Measurements from ENCODE around the gene PLEKHN1.

Gene PLEKHN1

GRCh38 chr1:984476-984814, 18.2 kb downstream of the PLEKHN1 start (continued):
- 0 out of 2 replicates have a peak, but pooled peaks have one; percentile 47 for TF ChIP-seq ZFP37 (tag by site-specific recombination; IDR thresholded peaks at IDR 0.05)
- peak; percentile 84; the same call in 1 of the 2 replicates for TF ChIP-seq ZNF354C (tag by site-specific recombination; IDR thresholded peaks at IDR 0.05; ENCODE audit: borderline replicate concordance, low read depth)
- no peak for TF ChIP-seq OVOL3 (tag by site-specific recombination; IDR thresholded peaks at IDR 0.05)
- TF ChIP-seq GLI2 (tag by site-specific recombination; IDR thresholded peaks at IDR 0.05; ENCODE audit: borderline replicate concordance, low read depth), result peak; percentile 72; the same call in 1 of the 2 replicates
- TF ChIP-seq ZBTB1 (tag by site-specific recombination; IDR thresholded peaks at IDR 0.05), result no peak
- TF ChIP-seq ZNF292 (tag by site-specific recombination; IDR thresholded peaks at IDR 0.05; ENCODE audit: borderline replicate concordance, low read depth), result peak; percentile 65; the same call in 1 of the 2 replicates
- peak; percentile 59; the same call in 1 of the 2 replicates for TF ChIP-seq GFI1B (tag by site-specific recombination; IDR thresholded peaks at IDR 0.05)
- TF ChIP-seq ZBTB21 (tag by site-specific recombination; IDR thresholded peaks at IDR 0.05), result 0 out of 2 replicates have a peak, but pooled peaks have one; percentile 27
- peak; percentile 86 for TF ChIP-seq ZNF266 (tag by site-specific recombination; IDR thresholded peaks at IDR 0.05; ENCODE audit: low read depth)
- peak; percentile 2; the same call in 1 of the 2 replicates for TF ChIP-seq GLIS2 (tag by site-specific recombination; IDR thresholded peaks at IDR 0.05)
- TF ChIP-seq ZNF560 (tag by site-specific recombination; IDR thresholded peaks at IDR 0.05; ENCODE audit: borderline replicate concordance), result peak; percentile 51; the same call in 1 of the 2 replicates
- peak; percentile 35 for TF ChIP-seq ZNF654 (tag by site-specific recombination; IDR thresholded peaks at IDR 0.05; ENCODE audit: low read depth)
- TF ChIP-seq AEBP2 (tag by site-specific recombination; IDR thresholded peaks at IDR 0.05; ENCODE audit: borderline replicate concordance), result peak; percentile 32; the same call in 1 of the 2 replicates
- TF ChIP-seq ZNF510 (tag by site-specific recombination; IDR thresholded peaks at IDR 0.05; ENCODE audit: insufficient replicate concordance), result peak; percentile 70
- peak; percentile 79 for TF ChIP-seq ZNF623 (tag by site-specific recombination; IDR thresholded peaks at IDR 0.05)
- peak; percentile 57; the same call in 1 of the 2 replicates for TF ChIP-seq ZXDB (tag by site-specific recombination; IDR thresholded peaks at IDR 0.05)
- TF ChIP-seq ZNF629 (tag by site-specific recombination; IDR thresholded peaks at IDR 0.05), result 0 out of 2 replicates have a peak, but pooled peaks have one; percentile 42
- peak; percentile 38; the same call in 1 of the 2 replicates for TF ChIP-seq ZNF501 (tag by site-specific recombination; IDR thresholded peaks at IDR 0.05)
- TF ChIP-seq ZBTB8A (tag by site-specific recombination; IDR thresholded peaks at IDR 0.05), result peak; percentile 83
- peak; percentile 78; the same call in 1 of the 2 replicates for TF ChIP-seq ZNF664 (tag by site-specific recombination; IDR thresholded peaks at IDR 0.05)
- TF ChIP-seq, protein P1, sequence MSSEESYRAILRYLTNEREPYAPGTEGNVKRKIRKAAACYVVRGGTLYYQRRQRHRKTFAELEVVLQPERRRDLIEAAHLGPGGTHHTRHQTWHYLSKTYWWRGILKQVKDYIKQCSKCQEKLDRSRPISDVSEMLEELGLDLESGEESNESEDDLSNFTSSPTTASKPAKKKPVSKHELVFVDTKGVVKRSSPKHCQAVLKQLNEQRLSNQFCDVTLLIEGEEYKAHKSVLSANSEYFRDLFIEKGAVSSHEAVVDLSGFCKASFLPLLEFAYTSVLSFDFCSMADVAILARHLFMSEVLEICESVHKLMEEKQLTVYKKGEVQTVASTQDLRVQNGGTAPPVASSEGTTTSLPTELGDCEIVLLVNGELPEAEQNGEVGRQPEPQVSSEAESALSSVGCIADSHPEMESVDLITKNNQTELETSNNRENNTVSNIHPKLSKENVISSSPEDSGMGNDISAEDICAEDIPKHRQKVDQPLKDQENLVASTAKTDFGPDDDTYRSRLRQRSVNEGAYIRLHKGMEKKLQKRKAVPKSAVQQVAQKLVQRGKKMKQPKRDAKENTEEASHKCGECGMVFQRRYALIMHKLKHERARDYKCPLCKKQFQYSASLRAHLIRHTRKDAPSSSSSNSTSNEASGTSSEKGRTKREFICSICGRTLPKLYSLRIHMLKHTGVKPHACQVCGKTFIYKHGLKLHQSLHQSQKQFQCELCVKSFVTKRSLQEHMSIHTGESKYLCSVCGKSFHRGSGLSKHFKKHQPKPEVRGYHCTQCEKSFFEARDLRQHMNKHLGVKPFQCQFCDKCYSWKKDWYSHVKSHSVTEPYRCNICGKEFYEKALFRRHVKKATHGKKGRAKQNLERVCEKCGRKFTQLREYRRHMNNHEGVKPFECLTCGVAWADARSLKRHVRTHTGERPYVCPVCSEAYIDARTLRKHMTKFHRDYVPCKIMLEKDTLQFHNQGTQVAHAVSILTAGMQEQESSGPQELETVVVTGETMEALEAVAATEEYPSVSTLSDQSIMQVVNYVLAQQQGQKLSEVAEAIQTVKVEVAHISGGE (tag by site-specific recombination; conservative IDR thresholded peaks at IDR 0.05; ENCODE audit: low read depth), result peak; percentile 79
- peak; percentile 61; the same call in 1 of the 2 replicates for TF ChIP-seq ZNF223 (tag by site-specific recombination; IDR thresholded peaks at IDR 0.05)
- no peak for TF ChIP-seq ZNF423 (tag by site-specific recombination; IDR thresholded peaks at IDR 0.05)
- peak; percentile 75; the same call in 1 of the 2 replicates for TF ChIP-seq ZNF791 (tag by site-specific recombination; IDR thresholded peaks at IDR 0.05)
- no peak for TF ChIP-seq ZNF701 (tag by site-specific recombination; IDR thresholded peaks at IDR 0.05)
- TF ChIP-seq HOXD13 (CRISPR knock-in tag; IDR thresholded peaks at IDR 0.05; ENCODE audit: borderline replicate concordance), result no peak
- 0 out of 2 replicates have a peak, but pooled peaks have one; percentile 28 for TF ChIP-seq ZNF366 (tag by site-specific recombination; conservative IDR thresholded peaks at IDR 0.05)
- no peak for TF ChIP-seq SETDB1 (IDR thresholded peaks at IDR 0.05; ENCODE audit: insufficient read length, low read length)

All from HEK293 (cell line).